Lung (tissue), 12 donors: ENCODE measurements around the gene PYGM. TPM values are rescaled to one million over a fixed set of nuclear protein-coding genes. Genes with fewer than 3 reads are reported as not detected.

Experiments used
- ATAC-seq: fragments of 200-7000 bp; cut with Tn5 transposase; one replicate; pipeline ENCODE4 v1.9.1; 2020; ENCODE audit warnings: moderate number of reproducible peaks; ENCODE audit not compliant: insufficient read depth, low FRiP score
- DNase-seq, 3 donors: peaks; one replicate each; pipeline ENCODE4 v3.0.0-alpha.2; 2013 to 2017
- H3K27ac ChIP-seq, 2 donors: one replicate each; pipeline ENCODE4 v1.5.1; 2013; ENCODE audit warnings: mild to moderate bottlenecking in 2 of 2, moderate library complexity in 2 of 2, control low read depth in 1 of 2, inconsistent platforms in 1 of 2, low read depth in 1 of 2, low read length in 1 of 2
- H3K27me3 ChIP-seq, 3 donors: one replicate each; pipeline ENCODE4 v1.5.1; 2013; ENCODE audit warnings: low read length in 2 of 3; ENCODE audit not compliant: control insufficient read depth in 3 of 3, insufficient read depth in 3 of 3
- H3K36me3 ChIP-seq, 4 donors: one replicate each; pipeline ENCODE4 v1.5.1; 2013; ENCODE audit warnings: low read length in 4 of 4, mild to moderate bottlenecking in 1 of 4, moderate library complexity in 1 of 4; ENCODE audit not compliant: control insufficient read depth in 4 of 4, insufficient read depth in 4 of 4
- H3K4me1 ChIP-seq, 5 donors: one replicate each; pipeline ENCODE4 v1.5.1; 2013; ENCODE audit warnings: low read length in 5 of 5, mild to moderate bottlenecking in 2 of 5, moderate library complexity in 1 of 5; ENCODE audit not compliant: control insufficient read depth in 5 of 5, insufficient read depth in 5 of 5
- H3K4me3 ChIP-seq: one replicate; pipeline ENCODE4 v1.5.1; 2013; ENCODE audit warnings: mild to moderate bottlenecking, control low read depth, moderate library complexity
- H3K9ac ChIP-seq, 2 donors: one replicate each; pipeline ENCODE4 v1.5.1; 2013; ENCODE audit warnings: low read length in 2 of 2, control low read depth in 1 of 2; ENCODE audit not compliant: insufficient read depth in 1 of 2
- H3K9me3 ChIP-seq, 4 donors: one replicate each; pipeline ENCODE4 v1.5.1; 2013; ENCODE audit warnings: low read length in 3 of 4, mild to moderate bottlenecking in 1 of 4, moderate library complexity in 1 of 4; ENCODE audit not compliant: control insufficient read depth in 4 of 4, insufficient read depth in 3 of 4
- CTCF ChIP-seq: IDR thresholded peaks from 2 replicates; pipeline ENCODE4 v1.5.1; 2012; ENCODE audit warnings: mild to moderate bottlenecking; ENCODE audit errors: control extremely low read depth, extremely low read depth
- WGBS, 2 donors: extraction: QIAGEN DNeasy Blood & Tissue Kit; methylation state at CpG; one replicate each; pipeline ENCODE4 v1.1.7; 2013; 5-methylcytosine and 5-hydroxymethylcytosine counted together
- polyA plus RNA-seq, 2 donors: library from polyadenylated mRNA; stranded (reverse); fragments of 200-250 nt; gene quantifications; one replicate each; pipeline ENCODE4 v1.2.1, GENCODE V29; 2013
- total RNA-seq, 2 donors: library from RNA; depleted of rRNA in 1 of 2; stranded (reverse); fragments of >200 nt in 1 of 2; gene quantifications; one replicate each; pipeline ENCODE4 v1.2.1, GENCODE V29; 2014 to 2021
- donor health status: control.
- donor health status: control.
- donor health status: Bipolar disorder and iron deficiency.
- donor health status: healthy.
- donor health status: DM: yes; HTN: yes; CAD: no.

Gene PYGM
- total and polyA plus RNA-seq, 4 donors: 1.2 to 3.8 (median 2.5) TPM

GRCh38 chr11:64715756-64716472 lies 43.9 kb downstream of the PYGM start:
- Histone ChIP-seq H3K27me3 (peaks cover 23 to 75% (median 57%) of the 10 kb centered on the region in 3 donors), H3K9me3 (no peaks in the 10 kb centered on the region), H3K27ac (no peak overlapping the region), H3K9ac (no peak overlapping the region), H3K36me3 (no peaks in the 10 kb centered on the region), H3K4me3 (no peak overlapping the region), H3K4me1 (peaks cover 0 to 16% (median 7%) of the 10 kb centered on the region in 5 donors)
- WGBS, 2 donors: 45 to 53% methylated on average over 13 of the region's 13 CpGs
- DNase-seq (no peak), ATAC-seq (no peak)
- no peak for TF ChIP-seq CTCF

GRCh38 chr11:64715110-64715509 lies 44.7 kb downstream of the PYGM start:
- 48 to 68% methylated on average over 5 of the region's 5 CpGs for WGBS, 2 donors
- Histone ChIP-seq H3K9ac (no peak overlapping the region), H3K36me3 (no peaks in the 10 kb centered on the region), H3K9me3 (no peaks in the 10 kb centered on the region), H3K4me1 (peaks cover 0 to 17% (median 15%) of the 10 kb centered on the region in 5 donors), H3K4me3 (no peak overlapping the region), H3K27me3 (peaks cover 23 to 78% (median 64%) of the 10 kb centered on the region in 3 donors), H3K27ac (no peak overlapping the region)
- DNase-seq (no peak), ATAC-seq (no peak)
- TF ChIP-seq CTCF: no peak

GRCh38 chr11:64714666-64715065 lies 45.1 kb downstream of the PYGM start:
- WGBS, 2 donors: 58 to 60% methylated on average over 5 of the region's 5 CpGs
- peaks cover 23 to 77% (median 63%) of the 10 kb centered on the region in 3 donors for H3K27me3 ChIP-seq

More at GRCh38 chr11:64714666-64715065, 45.1 kb downstream of the PYGM start:
- Histone ChIP-seq H3K9ac (no peak overlapping the region), H3K36me3 (no peaks in the 10 kb centered on the region), H3K4me1 (peaks cover 0 to 17% (median 15%) of the 10 kb centered on the region in 5 donors), H3K4me3 (no peak overlapping the region), H3K27ac (no peak overlapping the region), H3K9me3 (no peaks in the 10 kb centered on the region)
- DNase-seq (no peak), ATAC-seq (no peak)
- TF ChIP-seq CTCF: no peak
